ENCODE measurements around the gene DNAJC8.

- TF ChIP-seq, protein P1, sequence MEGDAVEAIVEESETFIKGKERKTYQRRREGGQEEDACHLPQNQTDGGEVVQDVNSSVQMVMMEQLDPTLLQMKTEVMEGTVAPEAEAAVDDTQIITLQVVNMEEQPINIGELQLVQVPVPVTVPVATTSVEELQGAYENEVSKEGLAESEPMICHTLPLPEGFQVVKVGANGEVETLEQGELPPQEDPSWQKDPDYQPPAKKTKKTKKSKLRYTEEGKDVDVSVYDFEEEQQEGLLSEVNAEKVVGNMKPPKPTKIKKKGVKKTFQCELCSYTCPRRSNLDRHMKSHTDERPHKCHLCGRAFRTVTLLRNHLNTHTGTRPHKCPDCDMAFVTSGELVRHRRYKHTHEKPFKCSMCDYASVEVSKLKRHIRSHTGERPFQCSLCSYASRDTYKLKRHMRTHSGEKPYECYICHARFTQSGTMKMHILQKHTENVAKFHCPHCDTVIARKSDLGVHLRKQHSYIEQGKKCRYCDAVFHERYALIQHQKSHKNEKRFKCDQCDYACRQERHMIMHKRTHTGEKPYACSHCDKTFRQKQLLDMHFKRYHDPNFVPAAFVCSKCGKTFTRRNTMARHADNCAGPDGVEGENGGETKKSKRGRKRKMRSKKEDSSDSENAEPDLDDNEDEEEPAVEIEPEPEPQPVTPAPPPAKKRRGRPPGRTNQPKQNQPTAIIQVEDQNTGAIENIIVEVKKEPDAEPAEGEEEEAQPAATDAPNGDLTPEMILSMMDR (IDR thresholded peaks at IDR 0.05) = no peak
- TF ChIP-seq POLR2A (IDR thresholded peaks at IDR 0.05) = no peak
These were observed 61.6 kb downstream of the DNAJC8 start for GRCh38 chr1:28171246-28171645.

All from uterus (tissue), 2 donors.